SK-N-MC (cell line): ENCODE results near the gene VOPP1.

Experiments
- DNase-seq: peaks from one replicate; pipeline ENCODE4 v3.0.0-alpha.2; 2011; ENCODE audit warnings: low read depth, low spot score
- H3K27ac ChIP-seq: fragments of 200-600 bp; sonication (generic); 2 replicates; pipeline ENCODE4 v1.5.1; 2016; ENCODE audit warnings: mixed run types
- H3K36me3 ChIP-seq: fragments of 200-600 bp; sonication (generic); 2 replicates; pipeline ENCODE4 v1.6.1; 2017; ENCODE audit warnings: antibody characterized with exemption, low read length, mixed read lengths; ENCODE audit not compliant: insufficient read depth
- H3K4me3 ChIP-seq: fragments of 200-600 bp; sonication (generic); 2 replicates; pipeline ENCODE4 v1.5.1; 2016
- H3K9ac ChIP-seq: fragments of 200-600 bp; sonication (generic); 2 replicates; pipeline ENCODE4 v1.8.0; 2017; ENCODE audit warnings: mixed run types, mixed read lengths; ENCODE audit not compliant: insufficient read length
- H3K9me3 ChIP-seq: fragments of 200-600 bp; sonication (generic); 2 replicates; pipeline ENCODE4 v1.6.1; 2017; ENCODE audit warnings: low read depth, mild to moderate bottlenecking, antibody characterized with exemption, low read length, moderate library complexity, mixed read lengths
- EZH2 ChIP-seq: fragments of 200-600 bp; sonication (generic); IDR thresholded peaks from one replicate; pipeline ENCODE4 v1.6.1; 2017; ENCODE audit warnings: antibody characterized with exemption
- FOXP2 ChIP-seq: optimal IDR thresholded peaks from 2 replicates; pipeline ENCODE3; 2011; ENCODE audit warnings: mild to moderate bottlenecking, moderate library complexity; ENCODE audit not compliant: insufficient read depth; ENCODE audit errors: extremely low read length, control extremely low read depth
- POLR2AphosphoS5 ChIP-seq: IDR thresholded peaks from 2 replicates; pipeline ENCODE4 v1.6.1; 2012; ENCODE audit warnings: mild to moderate bottlenecking, low read depth, low read length, borderline replicate concordance

VOPP1 gene

DNA sequence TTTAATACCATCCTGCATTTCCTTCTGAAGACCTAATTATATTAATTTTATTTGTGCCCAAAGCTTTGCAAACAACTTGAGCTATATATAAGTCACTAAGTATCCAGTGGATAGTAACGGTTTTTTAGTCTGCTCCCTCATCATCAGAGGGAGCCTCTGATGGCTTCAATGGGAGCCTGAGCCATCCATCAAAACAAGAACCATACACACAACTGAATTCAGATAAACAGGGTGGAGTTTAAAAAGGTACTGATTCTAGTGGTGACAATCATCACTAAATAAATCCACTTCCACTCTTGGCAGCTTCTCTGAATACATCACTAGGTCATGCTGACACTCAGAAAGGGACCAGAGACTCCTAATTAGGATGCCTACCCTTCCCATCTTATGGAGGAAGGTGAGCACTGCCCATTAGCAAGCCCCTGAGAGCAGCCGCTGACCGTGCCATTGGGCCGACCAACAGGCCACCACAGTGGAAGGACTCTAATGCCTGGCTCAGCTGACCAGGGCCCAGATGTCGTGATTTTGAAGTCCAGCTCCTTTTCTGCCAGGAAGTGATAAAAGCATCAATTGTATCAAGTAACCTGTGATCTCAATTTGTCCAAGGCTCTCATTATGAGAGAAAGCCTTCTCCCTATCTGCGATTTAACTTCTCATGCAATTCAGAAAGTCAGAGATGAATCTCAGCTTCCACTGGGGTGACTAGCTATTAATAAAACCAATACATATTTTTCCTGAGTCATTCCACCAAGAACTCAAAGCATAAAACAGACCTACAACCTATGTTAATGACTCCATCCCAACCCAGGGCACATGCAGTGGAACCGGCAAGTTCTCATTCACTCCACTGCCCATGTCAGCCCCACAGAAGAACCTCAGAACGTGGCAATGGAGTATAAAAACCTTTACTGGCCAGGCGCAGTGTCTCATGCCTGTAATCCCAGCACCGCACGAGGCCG is 13.1 kb downstream of the VOPP1 start:
- Histone ChIP-seq H3K4me3 (no peak overlapping the region), H3K9ac (no peak overlapping the region), H3K27ac (no peak overlapping the region), H3K36me3 (no peaks in the 10 kb centered on the region), H3K9me3 (no peaks in the 10 kb centered on the region)
- no peak for TF ChIP-seq POLR2AphosphoS5
- no peak for TF ChIP-seq EZH2
- TF ChIP-seq FOXP2, result no peak
- no peak for DNase-seq

DNA sequence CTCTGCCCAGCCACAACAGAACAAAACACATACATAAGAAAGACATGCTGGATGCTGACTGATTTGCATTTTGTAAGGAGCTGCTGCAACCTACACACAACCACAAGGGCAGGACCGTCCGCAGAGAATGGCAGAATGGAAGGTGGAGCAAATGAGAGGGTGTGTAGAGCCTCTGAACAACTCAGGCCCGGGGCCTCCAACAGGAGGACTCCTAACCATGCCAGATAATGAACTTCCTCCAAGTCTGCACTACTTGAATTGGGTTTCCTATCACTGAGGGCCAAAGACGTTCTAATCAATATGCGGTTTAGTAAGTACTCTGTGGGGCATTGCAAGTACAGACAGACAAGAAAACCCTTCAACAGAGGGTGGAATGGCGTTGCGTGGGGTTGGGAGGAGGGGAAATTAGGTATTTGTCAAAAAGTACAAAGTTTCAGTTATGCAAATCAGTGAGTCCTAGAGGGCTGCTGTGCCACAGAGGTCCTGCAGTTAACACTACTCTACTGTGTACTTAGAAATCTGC is 14.6 kb downstream of the VOPP1 start:
- Histone ChIP-seq H3K9me3 (no peaks in the 10 kb centered on the region), H3K27ac (no peak overlapping the region), H3K36me3 (no peaks in the 10 kb centered on the region), H3K9ac (no peak overlapping the region), H3K4me3 (no peak overlapping the region)
- no peak for DNase-seq
- no peak for TF ChIP-seq EZH2
- no peak for TF ChIP-seq FOXP2
- TF ChIP-seq POLR2AphosphoS5, result no peak

DNA sequence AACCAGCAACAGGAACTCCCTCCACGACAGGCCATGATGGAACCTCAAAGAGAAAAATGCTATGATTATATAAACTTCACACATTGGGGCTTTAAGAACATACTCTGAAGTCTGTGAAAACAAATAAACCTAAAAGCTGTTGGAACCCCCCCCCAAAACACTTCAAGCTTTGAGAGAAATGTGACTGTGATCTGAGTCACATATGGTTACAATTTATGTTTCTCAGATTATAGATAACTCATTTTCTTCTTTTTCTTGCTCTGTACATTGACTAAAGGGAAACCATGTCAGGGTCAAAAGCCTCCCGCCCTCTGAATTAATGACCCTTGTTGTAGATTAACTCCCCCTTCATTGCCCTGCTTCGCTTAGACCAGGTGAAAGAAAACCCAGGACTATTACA is 15.8 kb downstream of the VOPP1 start:
- no peak overlapping the region for H3K9ac ChIP-seq
- no peaks in the 10 kb centered on the region for H3K36me3 ChIP-seq
- H3K27ac ChIP-seq, result no peak overlapping the region
- no peak for DNase-seq
- H3K9me3 ChIP-seq, result no peaks in the 10 kb centered on the region
- TF ChIP-seq EZH2 (no peak), POLR2AphosphoS5 (no peak), FOXP2 (no peak)
- no peak overlapping the region for H3K4me3 ChIP-seq

DNA sequence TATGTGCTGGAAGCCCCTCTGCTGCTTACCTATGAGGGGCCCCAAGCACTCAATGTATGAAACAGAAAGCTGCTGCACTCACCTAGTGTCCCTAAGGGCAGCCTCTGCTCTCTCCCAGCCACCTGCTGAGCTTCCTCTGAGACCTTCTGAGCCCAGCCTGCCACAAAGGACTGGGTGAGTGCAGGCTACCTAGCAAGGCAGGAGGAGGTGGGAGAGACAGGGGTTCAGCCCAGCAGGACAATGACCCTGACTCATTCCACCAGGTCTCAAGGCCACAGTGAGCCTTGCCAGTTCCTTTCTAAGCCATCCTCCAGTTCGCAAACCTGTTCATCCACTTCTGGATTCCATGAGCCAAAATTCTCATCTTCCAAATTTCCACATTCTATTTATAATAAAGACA is 16.3 kb downstream of the VOPP1 start:
- H3K9me3 ChIP-seq, result no peaks in the 10 kb centered on the region
- no peaks in the 10 kb centered on the region for H3K36me3 ChIP-seq
- no peak overlapping the region for H3K9ac ChIP-seq
- DNase-seq, result no peak
- H3K27ac ChIP-seq, result no peak overlapping the region
- H3K4me3 ChIP-seq, result no peak overlapping the region
- TF ChIP-seq FOXP2, result no peak
- no peak for TF ChIP-seq EZH2
- TF ChIP-seq POLR2AphosphoS5, result no peak

DNA sequence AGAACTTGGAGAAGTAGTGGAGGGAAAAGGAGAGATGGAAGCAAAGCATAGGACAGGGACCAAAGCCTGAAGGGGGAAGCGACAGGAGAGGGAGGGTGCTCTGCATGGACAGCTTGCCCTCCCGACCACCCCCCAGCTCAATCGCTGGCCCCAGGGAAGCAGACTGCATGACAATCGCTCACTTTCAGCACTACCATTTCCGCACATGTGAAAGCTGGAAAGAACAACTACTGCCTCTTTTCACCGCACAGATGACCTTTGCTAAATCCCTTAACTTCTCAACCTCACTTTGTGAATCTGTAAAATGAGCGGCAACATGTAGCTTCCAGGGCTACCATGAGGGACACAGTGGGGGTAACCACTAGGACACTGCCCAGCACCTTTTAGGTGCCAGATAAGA is 17.1 kb downstream of the VOPP1 start:
- Histone ChIP-seq H3K4me3 (no peak overlapping the region), H3K27ac (no peak overlapping the region), H3K9me3 (no peaks in the 10 kb centered on the region), H3K9ac (no peak overlapping the region), H3K36me3 (no peaks in the 10 kb centered on the region)
- DNase-seq, result no peak
- TF ChIP-seq FOXP2 (no peak), EZH2 (no peak), POLR2AphosphoS5 (no peak)

DNA sequence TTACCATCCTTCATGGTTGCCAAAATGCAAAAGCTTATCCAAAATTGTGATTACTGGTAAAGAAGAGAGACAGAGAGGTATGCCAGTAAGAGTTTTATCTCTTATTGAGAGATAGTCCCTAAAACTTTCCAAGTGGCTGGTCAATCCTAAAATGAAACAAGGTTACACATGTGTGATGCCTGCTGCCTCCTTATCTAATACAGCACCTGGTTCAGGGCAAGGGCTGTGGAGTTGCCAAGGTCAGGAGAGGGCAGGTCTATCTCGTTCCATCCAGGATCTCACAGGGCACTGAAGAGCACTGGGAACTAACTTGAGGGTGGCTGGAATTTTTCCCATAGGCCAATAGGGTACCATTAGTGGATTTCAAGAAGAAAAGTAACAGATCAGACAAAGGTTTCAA is 18.3 kb downstream of the VOPP1 start:
- Histone ChIP-seq H3K9ac (no peak overlapping the region), H3K4me3 (no peak overlapping the region), H3K27ac (no peak overlapping the region), H3K9me3 (no peaks in the 10 kb centered on the region), H3K36me3 (no peaks in the 10 kb centered on the region)
- no peak for DNase-seq
- no peak for TF ChIP-seq EZH2
- no peak for TF ChIP-seq POLR2AphosphoS5
- no peak for TF ChIP-seq FOXP2

DNA sequence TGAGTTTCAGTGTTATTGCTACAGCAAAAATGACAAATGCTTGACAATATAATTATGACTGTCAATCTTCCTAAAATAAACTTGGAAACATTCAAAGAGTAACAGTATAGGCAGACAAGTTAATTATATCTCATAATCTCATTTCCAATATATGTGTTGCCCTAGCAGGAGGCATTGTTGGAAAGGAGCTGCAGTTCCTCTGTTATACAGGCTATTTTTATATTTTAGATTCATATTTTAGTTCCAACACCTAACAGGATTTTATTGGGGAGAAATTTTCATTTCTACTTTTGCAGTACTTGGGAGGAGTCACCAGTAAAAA is 19.3 kb downstream of the VOPP1 start:
- no peaks in the 10 kb centered on the region for H3K36me3 ChIP-seq
- no peak for DNase-seq
- no peak overlapping the region for H3K4me3 ChIP-seq
- no peak for TF ChIP-seq FOXP2
- no peak for TF ChIP-seq POLR2AphosphoS5
- no peak for TF ChIP-seq EZH2
- H3K9me3 ChIP-seq, result no peaks in the 10 kb centered on the region
- no peak overlapping the region for H3K9ac ChIP-seq
- no peak overlapping the region for H3K27ac ChIP-seq

DNA sequence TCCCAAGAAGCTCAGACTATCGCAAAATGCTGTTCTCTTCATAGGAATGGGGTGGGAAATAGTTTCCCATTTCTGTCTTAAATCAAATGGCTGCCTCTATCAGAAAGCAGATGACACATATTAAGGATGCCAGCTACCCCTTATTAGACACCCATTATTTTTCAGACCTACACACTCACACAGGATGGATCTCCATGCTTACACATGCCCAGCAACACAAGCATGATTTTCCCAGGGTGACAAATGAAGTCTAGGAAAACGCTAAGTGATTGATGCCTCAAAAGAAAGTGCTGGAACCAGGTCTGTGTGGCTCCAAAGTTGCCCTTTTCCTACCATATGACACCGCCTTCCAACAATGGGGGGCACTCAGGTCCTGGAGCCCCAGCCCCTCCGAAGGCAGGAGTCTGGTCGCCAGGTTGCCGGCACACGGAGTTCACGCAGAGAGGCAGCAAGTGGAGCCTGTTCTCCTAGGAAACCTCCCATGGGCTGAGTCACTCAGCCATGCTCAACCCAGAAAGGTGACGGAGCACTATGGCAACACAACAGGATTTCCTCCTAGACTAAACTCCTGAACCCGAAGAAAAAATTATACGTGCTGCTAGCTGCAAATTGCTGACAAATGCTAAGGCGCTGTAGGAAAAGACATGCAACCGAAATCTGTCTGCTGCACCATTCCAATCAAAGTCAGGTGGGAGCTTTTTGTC is 19.8 kb downstream of the VOPP1 start:
- no peaks in the 10 kb centered on the region for H3K36me3 ChIP-seq
- H3K9ac ChIP-seq, result no peak overlapping the region
- no peak overlapping the region for H3K4me3 ChIP-seq
- H3K9me3 ChIP-seq, result no peaks in the 10 kb centered on the region
- TF ChIP-seq FOXP2, result no peak
- no peak for TF ChIP-seq EZH2
- TF ChIP-seq POLR2AphosphoS5, result no peak
- no peak overlapping the region for H3K27ac ChIP-seq
- no peak for DNase-seq
